CD4-positive, alpha-beta T cell treated with Interferon alpha-2 for 1 hour (primary cell): ENCODE data around the gene ARID3C.
A peak's percentile ranks its signal among the peaks of the same experiment; 100 is the strongest.

Experiments used
- DNase-seq, 2 donors: peaks; one replicate each; pipeline ENCODE4 v3.0.0-alpha.2; 2020 to 2022

ARID3C gene

GRCh38 chr9:34592895-34593601 lies 35.8 kb downstream of the ARID3C start:
- no peak for DNase-seq

- DNase-seq: no peak
Measured at GRCh38 chr9:34591917-34592866, 36.7 kb downstream of the ARID3C start.

GRCh38 chr9:34591248-34591916 lies 37.5 kb downstream of the ARID3C start:
- DNase-seq: peak; percentile 68 to 75

- no peak for DNase-seq
Measured at GRCh38 chr9:34590381-34591247, 38.3 kb downstream of the ARID3C start.

GRCh38 chr9:34589636-34590380 lies 39.1 kb downstream of the ARID3C start, which contains the start of gene CNTFR:
Gene CNTFR, minus strand, starts transcription at chr9:34589724. Its CDS starts 20,743 bp downstream, at chr9:34568981.
- no peak for DNase-seq

GRCh38 chr9:34588671-34589635 lies 39.9 kb downstream of the ARID3C start:
- DNase-seq: no peak

- no peak for DNase-seq
Measured at GRCh38 chr9:34587271-34587670, 41.6 kb downstream of the ARID3C start.

GRCh38 chr9:34585946-34586669 lies 42.8 kb downstream of the ARID3C start:
- DNase-seq: no peak

- DNase-seq: no peak
Measured at GRCh38 chr9:34584970-34585369, 43.9 kb downstream of the ARID3C start.

GRCh38 chr9:34582787-34583186 lies 46.1 kb downstream of the ARID3C start:
- no peak for DNase-seq

- no peak for DNase-seq
Measured at GRCh38 chr9:34581318-34581717, 47.5 kb downstream of the ARID3C start.

GRCh38 chr9:34580358-34580757 lies 48.5 kb downstream of the ARID3C start:
- no peak for DNase-seq

- no peak for DNase-seq
Measured at GRCh38 chr9:34579808-34580163, 49.1 kb downstream of the ARID3C start.

- no peak for DNase-seq
Measured at GRCh38 chr9:34579104-34579807, 49.6 kb downstream of the ARID3C start.

GRCh38 chr9:34578241-34579103 lies 50.4 kb downstream of the ARID3C start:
- DNase-seq: no peak

GRCh38 chr9:34577400-34578240 lies 51.2 kb downstream of the ARID3C start:
- no peak for DNase-seq
